ENCODE results near the gene TAC3.
"Not testable (repeated sequence)": the region's sequence is repeated elsewhere in the genome, so short reads cannot be mapped to it uniquely, and the experiment has no call there.

GRCh38 chr12:56962247-56962646 is 54.1 kb downstream of the TAC3 start:
- not testable (repeated sequence) for TF ChIP-seq CTCF (conservative IDR thresholded peaks at IDR 0.05; ENCODE audit: low read length); EZH2phosphoT487 (IDR thresholded peaks at IDR 0.05; ENCODE audit: borderline replicate concordance)

Data from Loucy (cell line).